Measurements from ENCODE around the gene DNAJC18. TPM values are rescaled to one million over a fixed set of nuclear protein-coding genes. Genes with fewer than 3 reads are reported as not detected.

Gene DNAJC18
- total RNA-seq, 1 experiment from 2014 or later: 4.4 TPM

- no peak overlapping the region for H3K27ac ChIP-seq (ENCODE audit: low read length)
These were observed 60.4 kb downstream of the DNAJC18 start for GRCh38 chr5:139378941-139379361.

GRCh38 chr5:139378101-139378825, 61.1 kb downstream of the DNAJC18 start:
- Histone ChIP-seq H3K9me2 (replicated peaks; ENCODE audit: low read length) (no peaks in the 10 kb centered on the region), H4K20me1 (ENCODE audit: low read length) (no peaks in the 10 kb centered on the region), H3K9me3 (ENCODE audit: low read length) (no peaks in the 10 kb centered on the region), H3K4me2 (ENCODE audit: low read length) (no peak overlapping the region), H3K79me2 (ENCODE audit: low read length) (no peaks in the 10 kb centered on the region), H3K9ac (ENCODE audit: low read length) (no peak overlapping the region), H3F3A (ENCODE audit: low read length, unreplicated experiment) (peaks cover 4% of the 10 kb centered on the region), H3K27me3 (ENCODE audit: low read length) (no peaks in the 10 kb centered on the region), H3K27ac (ENCODE audit: low read length) (no peak overlapping the region), H3K4me1 (ENCODE audit: insufficient read depth, low read length) (peaks cover 19% of the 10 kb centered on the region), H2AFZ (ENCODE audit: low read length) (no peak overlapping the region), H3K4me3 (ENCODE audit: low read length) (no peak overlapping the region), H3K36me3 (ENCODE audit: low read depth, low read length) (no peaks in the 10 kb centered on the region)
- CTCF ChIA-PET: no interaction called here
- BruUV-seq (replicated peaks): no TSS peak
- intact Hi-C loops (cut with micrococcal nuclease): no loop called here
- TF ChIP-seq, protein P1, sequence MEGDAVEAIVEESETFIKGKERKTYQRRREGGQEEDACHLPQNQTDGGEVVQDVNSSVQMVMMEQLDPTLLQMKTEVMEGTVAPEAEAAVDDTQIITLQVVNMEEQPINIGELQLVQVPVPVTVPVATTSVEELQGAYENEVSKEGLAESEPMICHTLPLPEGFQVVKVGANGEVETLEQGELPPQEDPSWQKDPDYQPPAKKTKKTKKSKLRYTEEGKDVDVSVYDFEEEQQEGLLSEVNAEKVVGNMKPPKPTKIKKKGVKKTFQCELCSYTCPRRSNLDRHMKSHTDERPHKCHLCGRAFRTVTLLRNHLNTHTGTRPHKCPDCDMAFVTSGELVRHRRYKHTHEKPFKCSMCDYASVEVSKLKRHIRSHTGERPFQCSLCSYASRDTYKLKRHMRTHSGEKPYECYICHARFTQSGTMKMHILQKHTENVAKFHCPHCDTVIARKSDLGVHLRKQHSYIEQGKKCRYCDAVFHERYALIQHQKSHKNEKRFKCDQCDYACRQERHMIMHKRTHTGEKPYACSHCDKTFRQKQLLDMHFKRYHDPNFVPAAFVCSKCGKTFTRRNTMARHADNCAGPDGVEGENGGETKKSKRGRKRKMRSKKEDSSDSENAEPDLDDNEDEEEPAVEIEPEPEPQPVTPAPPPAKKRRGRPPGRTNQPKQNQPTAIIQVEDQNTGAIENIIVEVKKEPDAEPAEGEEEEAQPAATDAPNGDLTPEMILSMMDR (conservative IDR thresholded peaks at IDR 0.05; ENCODE audit: low read depth, low read length): no peak
- TF ChIP-seq EZH2phosphoT487 (IDR thresholded peaks at IDR 0.05; ENCODE audit: borderline replicate concordance, low read length) (no peak), EZH2 (IDR thresholded peaks at IDR 0.05; ENCODE audit: low read length, unreplicated experiment) (no peak)
- ATAC-seq (no peak), DNase-seq (no peak)
- POLR2A ChIA-PET (ENCODE audit: unreplicated experiment): no interaction called here

More at GRCh38 chr5:139378941-139379361, 60.4 kb downstream of the DNAJC18 start:
- no peak overlapping the region for H3K4me3 ChIP-seq (ENCODE audit: low read length)
- DNase-seq (no peak), ATAC-seq (no peak)
- POLR2A ChIA-PET (ENCODE audit: unreplicated experiment): no interaction called here
- no peaks in the 10 kb centered on the region for H3K36me3 ChIP-seq (ENCODE audit: low read depth, low read length)
- H2AFZ ChIP-seq (ENCODE audit: low read length): no peak overlapping the region
- no peaks in the 10 kb centered on the region for H3K79me2 ChIP-seq (ENCODE audit: low read length)
- BruUV-seq (replicated peaks): no TSS peak
- no peaks in the 10 kb centered on the region for H3K9me2 ChIP-seq (replicated peaks; ENCODE audit: low read length)
- intact Hi-C loops (cut with micrococcal nuclease): no loop called here
- no peaks in the 10 kb centered on the region for H3K9me3 ChIP-seq (ENCODE audit: low read length)
- H3K27me3 ChIP-seq (ENCODE audit: low read length): no peaks in the 10 kb centered on the region
- CTCF ChIA-PET: no interaction called here
- peaks cover 16% of the 10 kb centered on the region for H3K4me1 ChIP-seq (ENCODE audit: insufficient read depth, low read length)
- TF ChIP-seq, protein P1 (conservative IDR thresholded peaks at IDR 0.05; ENCODE audit: low read depth, low read length): no peak
- TF ChIP-seq EZH2phosphoT487 (IDR thresholded peaks at IDR 0.05; ENCODE audit: borderline replicate concordance, low read length): no peak
- TF ChIP-seq EZH2 (IDR thresholded peaks at IDR 0.05; ENCODE audit: low read length, unreplicated experiment): no peak
- H3K9ac ChIP-seq (ENCODE audit: low read length): no peak overlapping the region
- peaks cover 4% of the 10 kb centered on the region for H3F3A ChIP-seq (ENCODE audit: low read length, unreplicated experiment)
- no peak overlapping the region for H3K4me2 ChIP-seq (ENCODE audit: low read length)
- no peaks in the 10 kb centered on the region for H4K20me1 ChIP-seq (ENCODE audit: low read length)

DNA sequence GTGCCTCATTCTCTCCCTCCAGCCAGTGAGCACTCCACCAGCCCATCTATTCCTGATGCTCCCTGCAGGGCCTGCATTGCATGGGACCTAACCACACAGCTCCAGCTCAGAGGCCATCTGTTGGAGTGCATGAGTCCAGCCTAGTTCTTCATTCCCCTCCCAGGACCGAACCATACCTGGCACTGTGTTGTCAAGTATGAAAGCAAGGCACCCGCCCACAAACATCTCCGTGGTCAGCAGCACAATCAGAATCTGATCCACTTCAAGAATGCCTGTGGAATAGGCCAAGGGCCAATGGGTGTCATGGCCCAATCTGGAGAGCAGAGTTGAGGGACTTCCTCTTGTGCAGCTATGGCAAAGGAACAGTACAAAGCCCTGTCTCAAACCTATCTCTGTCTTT, 62.1 kb downstream of the DNAJC18 start:
- Histone ChIP-seq H3K4me2 (ENCODE audit: low read length) (no peak overlapping the region), H3K9me3 (ENCODE audit: low read length) (no peaks in the 10 kb centered on the region), H3F3A (ENCODE audit: low read length, unreplicated experiment) (peaks cover 4% of the 10 kb centered on the region), H3K27me3 (ENCODE audit: low read length) (no peaks in the 10 kb centered on the region), H3K9me2 (replicated peaks; ENCODE audit: low read length) (no peaks in the 10 kb centered on the region), H3K36me3 (ENCODE audit: low read depth, low read length) (no peaks in the 10 kb centered on the region), H3K4me3 (ENCODE audit: low read length) (no peak overlapping the region), H3K4me1 (ENCODE audit: insufficient read depth, low read length) (peaks cover 25% of the 10 kb centered on the region), H3K9ac (ENCODE audit: low read length) (no peak overlapping the region), H3K27ac (ENCODE audit: low read length) (no peak overlapping the region), H2AFZ (ENCODE audit: low read length) (no peak overlapping the region), H4K20me1 (ENCODE audit: low read length) (no peaks in the 10 kb centered on the region), H3K79me2 (ENCODE audit: low read length) (no peaks in the 10 kb centered on the region)
- BruUV-seq (replicated peaks): no TSS peak
- CTCF ChIA-PET: no interaction called here
- DNase-seq (no peak), ATAC-seq (no peak)
- intact Hi-C loops (cut with micrococcal nuclease): no loop called here
- POLR2A ChIA-PET (ENCODE audit: unreplicated experiment): no interaction called here
- TF ChIP-seq EZH2phosphoT487 (IDR thresholded peaks at IDR 0.05; ENCODE audit: borderline replicate concordance, low read length) (no peak), EZH2 (IDR thresholded peaks at IDR 0.05; ENCODE audit: low read length, unreplicated experiment) (no peak)
- TF ChIP-seq, protein P1 (conservative IDR thresholded peaks at IDR 0.05; ENCODE audit: low read depth, low read length): no peak

Measured in PC-3 (cell line).